HepG2 (cell line): ENCODE data around the gene PCNP. TPM values are rescaled to one million over a fixed set of nuclear protein-coding genes. Genes with fewer than 3 reads are reported as not detected.

Source experiments
- ASH2L ChIP-seq: fragments of 300-600, 200-600 bp; sonication (generic); IDR thresholded peaks from 2 replicates; pipeline ENCODE4 v1.7.0; 2017; ENCODE audit warnings: low read depth, mild to moderate bottlenecking, moderate library complexity, mixed read lengths, low read length; ENCODE audit not compliant: insufficient read length
- HES4 ChIP-seq: sonication (generic); formaldehyde crosslinking; IDR thresholded peaks from 2 replicates; pipeline ENCODE4 v1.9.0; 2021; ENCODE audit warnings: mild to moderate bottlenecking, missing genetic modification reagents, borderline replicate concordance
- KDM4B ChIP-seq: sonication (generic); formaldehyde crosslinking; IDR thresholded peaks from 2 replicates; pipeline ENCODE4 v1.4.0; 2020; ENCODE audit warnings: missing genetic modification reagents
- KDM6A ChIP-seq: IDR thresholded peaks from 2 replicates; pipeline ENCODE4 v1.6.1; 2016; ENCODE audit warnings: low read depth
- MAFF ChIP-seq: IDR thresholded peaks from 2 replicates; pipeline ENCODE4 v1.6.1; 2011; ENCODE audit warnings: low read depth, low read length, improper control_type of control experiment
- MAFK ChIP-seq, 2 experiments: IDR thresholded peaks in 1 of 2; conservative IDR thresholded peaks in 1 of 2; 2 replicates each; pipeline ENCODE4 v1.6.1; 2011; ENCODE audit warnings: improper control_type of control experiment in 2 of 2, low read length in 2 of 2
- PHF21A ChIP-seq: sonication (generic); formaldehyde crosslinking; IDR thresholded peaks from 2 replicates; pipeline ENCODE4 v1.5.0; 2020; ENCODE audit warnings: mild to moderate bottlenecking, missing genetic modification reagents
- POLR2AphosphoS2 ChIP-seq: IDR thresholded peaks from 2 replicates; pipeline ENCODE4 v1.6.1; 2011; ENCODE audit warnings: low read depth, low read length, improper control_type of control experiment
- TBX2 ChIP-seq: sonication (generic); formaldehyde crosslinking; IDR thresholded peaks from 2 replicates; pipeline ENCODE4 v1.5.0; 2020; ENCODE audit warnings: missing genetic modification reagents, mild to moderate bottlenecking, borderline replicate concordance
- XBP1 ChIP-seq: sonication (generic); formaldehyde crosslinking; IDR thresholded peaks from 2 replicates; pipeline ENCODE4 v1.5.0; 2020; ENCODE audit warnings: missing genetic modification reagents
- ZFP41 ChIP-seq: sonication (generic); formaldehyde crosslinking; IDR thresholded peaks from 2 replicates; pipeline ENCODE4 v1.4.0; 2020; ENCODE audit warnings: mild to moderate bottlenecking, missing genetic modification reagents, borderline replicate concordance
- ZNF160 ChIP-seq: sonication (generic); formaldehyde crosslinking; IDR thresholded peaks from 2 replicates; pipeline ENCODE4 v1.8.0; 2022; ENCODE audit warnings: mild to moderate bottlenecking, inconsistent platforms, missing genetic modification reagents
- ZNF225 ChIP-seq: sonication (generic); formaldehyde crosslinking; IDR thresholded peaks from 2 replicates; pipeline ENCODE4 v1.4.0; 2020; ENCODE audit warnings: mild to moderate bottlenecking, missing genetic modification reagents
- ZNF382 ChIP-seq: sonication (generic); formaldehyde crosslinking; IDR thresholded peaks from 2 replicates; pipeline ENCODE4 v1.5.0; 2020; ENCODE audit warnings: missing genetic modification reagents, mild to moderate bottlenecking, borderline replicate concordance
- ZNF441 ChIP-seq: sonication (generic); formaldehyde crosslinking; IDR thresholded peaks from 2 replicates; pipeline ENCODE4 v1.7.0; 2021; ENCODE audit warnings: missing genetic modification reagents, borderline replicate concordance
- ZNF564 ChIP-seq: sonication (generic); formaldehyde crosslinking; IDR thresholded peaks from 2 replicates; pipeline ENCODE4 v1.8.1; 2023; ENCODE audit warnings: mild to moderate bottlenecking, missing genetic modification reagents
- ZSCAN30 ChIP-seq: sonication (generic); formaldehyde crosslinking; IDR thresholded peaks from 2 replicates; pipeline ENCODE4 v1.5.0; 2020; ENCODE audit warnings: mild to moderate bottlenecking, missing genetic modification reagents
- polyA plus RNA-seq, 8 experiments: library from polyadenylated mRNA; depleted of rRNA in 3 of 8; stranded (reverse) in 7 of 8; unstranded in 1 of 8; fragments of >200 nt; fragmentation: Illumina TruSeq in 4 of 8; extraction: Trizol in 4 of 8; gene quantifications; 2 replicates each; pipeline versions ENCODE4 v1.2.1 to v1.2.3, GENCODE V29; 2011 to 2016; ENCODE audit warnings: low read depth in 4 of 8, missing spikeins in 1 of 8, mixed read lengths in 1 of 8; ENCODE audit not compliant: insufficient read depth in 1 of 8
- total RNA-seq, 5 experiments: library from RNA; depleted of rRNA; stranded (reverse); fragments of >200 nt; fragmentation: Illumina TruSeq; extraction: Trizol; gene quantifications; 2 replicates each; pipeline ENCODE4 v1.2.3, GENCODE V29; 2016; ENCODE audit warnings: low read depth in 1 of 5
- TF ChIP-seq, protein P1 (sequence below): sonication (generic); formaldehyde crosslinking; IDR thresholded peaks from 2 replicates; pipeline ENCODE4 v1.4.0; 2020; ENCODE audit warnings: missing genetic modification reagents
- TF ChIP-seq, protein P2 (sequence below): sonication (generic); formaldehyde crosslinking; IDR thresholded peaks from 2 replicates; pipeline ENCODE4 v1.5.1; 2020; ENCODE audit warnings: missing genetic modification reagents, mild to moderate bottlenecking, borderline replicate concordance
- TF ChIP-seq, protein P3 (sequence below): sonication (generic); formaldehyde crosslinking; conservative IDR thresholded peaks from 2 replicates; pipeline ENCODE4 v1.8.0; 2022; ENCODE audit warnings: missing genetic modification reagents
- TF ChIP-seq, protein P4 (sequence below): sonication (generic); formaldehyde crosslinking; IDR thresholded peaks from 2 replicates; pipeline ENCODE4 v1.8.1; 2023; ENCODE audit warnings: mild to moderate bottlenecking, missing genetic modification reagents
- TF ChIP-seq, protein P5 (sequence below): sonication (generic); formaldehyde crosslinking; IDR thresholded peaks from 2 replicates; pipeline ENCODE4 v1.9.0; 2021; ENCODE audit warnings: missing genetic modification reagents, borderline replicate concordance

PCNP gene
- total and polyA plus RNA-seq, 2 of the 13 experiments (the other 11 are each of a cell fraction or from before 2014, with no cell fraction given): 44.1 to 78.2 TPM

DNA sequence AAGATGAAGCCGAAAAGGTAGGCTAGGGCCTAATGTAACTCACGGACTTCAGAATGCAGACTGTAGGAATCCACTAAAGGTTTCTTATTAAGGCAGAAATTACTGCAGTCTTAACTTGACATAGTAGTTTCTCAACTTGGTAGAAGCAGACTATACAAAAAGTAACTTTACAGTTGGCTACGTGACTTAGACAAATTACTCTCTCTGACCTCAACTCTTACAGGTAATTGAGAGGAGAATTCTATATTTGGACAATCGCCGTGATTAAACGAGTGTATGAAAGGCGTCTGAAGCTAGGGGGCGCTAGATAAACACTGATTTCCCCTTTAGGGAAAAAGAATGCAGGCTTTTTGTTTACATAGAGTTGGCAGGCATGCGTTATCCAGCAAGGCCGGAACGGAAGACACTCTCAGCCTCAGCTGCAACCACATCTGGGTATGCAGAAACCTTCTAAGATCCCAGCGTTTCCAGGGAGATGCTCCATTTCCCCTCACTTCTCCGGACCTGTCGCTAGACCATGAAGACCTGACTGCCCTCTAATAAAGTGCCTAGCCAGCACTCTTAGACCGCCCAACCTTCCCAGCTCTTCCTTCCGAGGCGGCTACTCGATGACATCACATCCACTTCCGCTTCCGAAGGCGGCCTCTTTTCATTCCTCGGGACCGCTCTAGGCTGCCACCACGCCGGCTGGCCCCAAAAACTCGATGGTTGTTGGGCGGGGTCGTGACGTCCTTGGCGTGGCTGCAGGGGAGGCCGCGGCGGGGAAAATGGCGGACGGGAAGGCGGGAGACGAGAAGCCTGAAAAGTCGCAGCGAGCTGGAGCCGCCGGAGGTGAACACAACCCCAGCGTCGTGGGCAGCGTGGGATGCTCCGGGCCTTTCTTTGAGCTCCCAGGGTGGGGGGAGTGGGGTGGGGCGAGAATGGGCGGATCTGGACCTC is at the start of gene PCNP (continued):
- TF ChIP-seq, protein P1, sequence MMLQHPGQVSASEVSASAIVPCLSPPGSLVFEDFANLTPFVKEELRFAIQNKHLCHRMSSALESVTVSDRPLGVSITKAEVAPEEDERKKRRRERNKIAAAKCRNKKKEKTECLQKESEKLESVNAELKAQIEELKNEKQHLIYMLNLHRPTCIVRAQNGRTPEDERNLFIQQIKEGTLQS (CRISPR knock-in tag): 0 out of 2 replicates have a peak, but pooled peaks have one; percentile 53
- no peak; the same call in 1 of the 2 replicates for TF ChIP-seq ZNF564 (CRISPR knock-in tag)
- peak; percentile 82 for TF ChIP-seq PHF21A
- TF ChIP-seq ZNF441: peak; percentile 77
- TF ChIP-seq, protein P2, sequence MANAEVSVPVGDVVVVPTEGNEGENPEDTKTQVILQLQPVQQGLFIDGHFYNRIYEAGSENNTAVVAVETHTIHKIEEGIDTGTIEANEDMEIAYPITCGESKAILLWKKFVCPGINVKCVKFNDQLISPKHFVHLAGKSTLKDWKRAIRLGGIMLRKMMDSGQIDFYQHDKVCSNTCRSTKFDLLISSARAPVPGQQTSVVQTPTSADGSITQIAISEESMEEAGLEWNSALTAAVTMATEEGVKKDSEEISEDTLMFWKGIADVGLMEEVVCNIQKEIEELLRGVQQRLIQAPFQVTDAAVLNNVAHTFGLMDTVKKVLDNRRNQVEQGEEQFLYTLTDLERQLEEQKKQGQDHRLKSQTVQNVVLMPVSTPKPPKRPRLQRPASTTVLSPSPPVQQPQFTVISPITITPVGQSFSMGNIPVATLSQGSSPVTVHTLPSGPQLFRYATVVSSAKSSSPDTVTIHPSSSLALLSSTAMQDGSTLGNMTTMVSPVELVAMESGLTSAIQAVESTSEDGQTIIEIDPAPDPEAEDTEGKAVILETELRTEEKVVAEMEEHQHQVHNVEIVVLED: peak; percentile 86; the same call in 1 of the 2 replicates
- peak; percentile 62; the same call in 1 of the 2 replicates for TF ChIP-seq POLR2AphosphoS2
- TF ChIP-seq TBX2 (CRISPR knock-in tag): peak; percentile 69; the same call in 1 of the 2 replicates
- TF ChIP-seq, protein P3, sequence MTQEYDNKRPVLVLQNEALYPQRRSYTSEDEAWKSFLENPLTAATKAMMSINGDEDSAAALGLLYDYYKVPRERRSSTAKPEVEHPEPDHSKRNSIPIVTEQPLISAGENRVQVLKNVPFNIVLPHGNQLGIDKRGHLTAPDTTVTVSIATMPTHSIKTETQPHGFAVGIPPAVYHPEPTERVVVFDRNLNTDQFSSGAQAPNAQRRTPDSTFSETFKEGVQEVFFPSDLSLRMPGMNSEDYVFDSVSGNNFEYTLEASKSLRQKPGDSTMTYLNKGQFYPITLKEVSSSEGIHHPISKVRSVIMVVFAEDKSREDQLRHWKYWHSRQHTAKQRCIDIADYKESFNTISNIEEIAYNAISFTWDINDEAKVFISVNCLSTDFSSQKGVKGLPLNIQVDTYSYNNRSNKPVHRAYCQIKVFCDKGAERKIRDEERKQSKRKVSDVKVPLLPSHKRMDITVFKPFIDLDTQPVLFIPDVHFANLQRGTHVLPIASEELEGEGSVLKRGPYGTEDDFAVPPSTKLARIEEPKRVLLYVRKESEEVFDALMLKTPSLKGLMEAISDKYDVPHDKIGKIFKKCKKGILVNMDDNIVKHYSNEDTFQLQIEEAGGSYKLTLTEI (CRISPR knock-in tag): no peak
- TF ChIP-seq ZNF382 (CRISPR knock-in tag): no peak
- no peak for TF ChIP-seq HES4 (CRISPR knock-in tag)
- TF ChIP-seq XBP1 (CRISPR knock-in tag): peak; percentile 11; the same call in 1 of the 2 replicates
- TF ChIP-seq, protein P4, sequence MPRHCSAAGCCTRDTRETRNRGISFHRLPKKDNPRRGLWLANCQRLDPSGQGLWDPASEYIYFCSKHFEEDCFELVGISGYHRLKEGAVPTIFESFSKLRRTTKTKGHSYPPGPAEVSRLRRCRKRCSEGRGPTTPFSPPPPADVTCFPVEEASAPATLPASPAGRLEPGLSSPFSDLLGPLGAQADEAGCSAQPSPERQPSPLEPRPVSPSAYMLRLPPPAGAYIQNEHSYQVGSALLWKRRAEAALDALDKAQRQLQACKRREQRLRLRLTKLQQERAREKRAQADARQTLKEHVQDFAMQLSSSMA (CRISPR knock-in tag): peak; percentile 10; the same call in 1 of the 2 replicates
- TF ChIP-seq KDM6A (CRISPR knock-in tag): no peak
- TF ChIP-seq MAFK (conservative IDR thresholded peaks at IDR 0.05 in 1 of 2, IDR thresholded peaks at IDR 0.05 in 1 of 2; ENCODE audit: low read length in 2 of 2): peak; percentile 94 to 98
- TF ChIP-seq ZSCAN30 (CRISPR knock-in tag): no peak
- peak; percentile 88; the same call in 1 of the 2 replicates for TF ChIP-seq ZNF160 (CRISPR knock-in tag)
- TF ChIP-seq ZFP41 (CRISPR knock-in tag): no peak
- TF ChIP-seq KDM4B (CRISPR knock-in tag): no peak; the same call in 1 of the 2 replicates
- TF ChIP-seq, protein P5, sequence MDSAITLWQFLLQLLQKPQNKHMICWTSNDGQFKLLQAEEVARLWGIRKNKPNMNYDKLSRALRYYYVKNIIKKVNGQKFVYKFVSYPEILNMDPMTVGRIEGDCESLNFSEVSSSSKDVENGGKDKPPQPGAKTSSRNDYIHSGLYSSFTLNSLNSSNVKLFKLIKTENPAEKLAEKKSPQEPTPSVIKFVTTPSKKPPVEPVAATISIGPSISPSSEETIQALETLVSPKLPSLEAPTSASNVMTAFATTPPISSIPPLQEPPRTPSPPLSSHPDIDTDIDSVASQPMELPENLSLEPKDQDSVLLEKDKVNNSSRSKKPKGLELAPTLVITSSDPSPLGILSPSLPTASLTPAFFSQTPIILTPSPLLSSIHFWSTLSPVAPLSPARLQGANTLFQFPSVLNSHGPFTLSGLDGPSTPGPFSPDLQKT: no peak
- TF ChIP-seq ASH2L: peak; percentile 83
- peak; percentile 96 for TF ChIP-seq MAFF
- TF ChIP-seq ZNF225 (CRISPR knock-in tag): peak; percentile 80; the same call in 1 of the 2 replicates
